Panc1 (cell line): ENCODE data around the gene FOSB. TPM values are rescaled to one million over a fixed set of nuclear protein-coding genes. Genes with fewer than 3 reads are reported as not detected.

Source experiments
- ATAC-seq: fragments of 200-7000 bp; cut with Tn5 transposase; 2 replicates; pipeline ENCODE4 v1.9.1; 2020; ENCODE audit warnings: mild to moderate bottlenecking, moderate library complexity
- BruUV-seq: library from RNA; stranded (reverse); fragments of 400-500 nt; replicated peaks from 2 replicates; lab custom pipeline; 2021; lab: Mats Ljungman, UMichigan
- CTCF ChIA-PET: fragments of 300-600 bp; sonication (Branson Sonifier 250); formaldehyde crosslinking; loops from one replicate; lab custom pipeline; 2022; ENCODE audit warnings: antibody characterized with exemption; lab: Charles Lee
- POLR2A ChIA-PET: fragments of 300-600 bp; sonication (Branson Sonifier 250); formaldehyde crosslinking; loops from one replicate; lab custom pipeline; 2022; ENCODE audit warnings: antibody characterized with exemption; lab: Charles Lee
- DNase-seq: peaks from one replicate; pipeline ENCODE4 v3.0.0-alpha.2; 2010; ENCODE audit warnings: low read depth, low spot score
- H3K27ac ChIP-seq: 2 replicates; pipeline ENCODE4 v1.5.1; 2011; ENCODE audit warnings: mild to moderate bottlenecking, low read length, inconsistent platforms
- H3K27me3 ChIP-seq: fragments of 200-500 bp; sonication (Bioruptor generic); 2 replicates; pipeline ENCODE4 v1.6.0; 2014; ENCODE audit warnings: low read length, inconsistent platforms; ENCODE audit not compliant: control insufficient read depth, insufficient read depth
- H3K36me3 ChIP-seq: fragments of 200-500 bp; sonication (Bioruptor generic); 2 replicates; pipeline ENCODE4 v1.5.1; 2014; ENCODE audit warnings: inconsistent platforms, mild to moderate bottlenecking, low read length, moderate library complexity; ENCODE audit not compliant: control insufficient read depth, insufficient read depth
- H3K4me1 ChIP-seq: 2 replicates; pipeline ENCODE4 v1.5.1; 2011; ENCODE audit warnings: inconsistent platforms, mild to moderate bottlenecking, low read length, moderate library complexity; ENCODE audit not compliant: control insufficient read depth, insufficient read depth
- H3K4me3 ChIP-seq, 2 experiments: 2 replicates each; pipeline ENCODE4 v1.5.1; 2011 to 2012; ENCODE audit warnings: low read depth in 2 of 2, low read length in 2 of 2, mild to moderate bottlenecking in 2 of 2, inconsistent platforms in 1 of 2, moderate library complexity in 1 of 2
- H3K9me3 ChIP-seq: fragments of 200-500 bp; sonication (Bioruptor generic); 2 replicates; pipeline ENCODE4 v1.5.1; 2014; ENCODE audit warnings: low read depth, mild to moderate bottlenecking, inconsistent platforms, low read length, moderate library complexity; ENCODE audit not compliant: control insufficient read depth, insufficient read depth
- POLR2AphosphoS5 ChIP-seq: IDR thresholded peaks from 2 replicates; pipeline ENCODE4 v1.6.1; 2012; ENCODE audit warnings: mild to moderate bottlenecking, low read depth, low read length, moderate library complexity
- SIN3A ChIP-seq: IDR thresholded peaks from 2 replicates; pipeline ENCODE4 v1.6.1; 2012; ENCODE audit warnings: low read depth, mild to moderate bottlenecking, low read length, moderate library complexity, borderline replicate concordance; ENCODE audit not compliant: insufficient read depth
- TCF7L2 ChIP-seq: IDR thresholded peaks from 2 replicates; pipeline ENCODE4 v1.6.1; 2011; ENCODE audit warnings: mild to moderate bottlenecking, low read depth, low read length, inconsistent platforms
- in situ Hi-C: cut with HindIII; loops from 2 replicates; pipeline ENCODE4 v1.10.0; 2016; ENCODE audit warnings: low sequenced_read_pairs, low pct_unique_long_range_greater_than_20kb
- intact Hi-C: fragments of 100-400 bp; cut with micrococcal nuclease; formaldehyde crosslinking; loops from one replicate; pipeline ENCODE4 v1.10.0; 2022; ENCODE audit not compliant: unreplicated experiment
- total RNA-seq: library from RNA; stranded (reverse); gene quantifications from one replicate; pipeline ENCODE4 v1.2.1, GENCODE V29; 2021; ENCODE audit not compliant: unreplicated experiment
- TF ChIP-seq, protein P1 (sequence below): fragments of 450-650 bp; IDR thresholded peaks from 2 replicates; pipeline ENCODE4 v1.5.1; 2017; ENCODE audit warnings: mild to moderate bottlenecking
- TF ChIP-seq, protein P2 (sequence below), 2 experiments: IDR thresholded peaks; 2 replicates each; pipeline ENCODE4 v1.6.1; 2011 to 2012; ENCODE audit warnings: low read depth in 2 of 2, control low read depth in 1 of 2, low read length in 1 of 2, mild to moderate bottlenecking in 1 of 2, moderate library complexity in 1 of 2; ENCODE audit not compliant: insufficient read depth in 1 of 2

FOSB gene
- total RNA-seq, 1 experiment from 2014 or later = 13.4 TPM

DNA sequence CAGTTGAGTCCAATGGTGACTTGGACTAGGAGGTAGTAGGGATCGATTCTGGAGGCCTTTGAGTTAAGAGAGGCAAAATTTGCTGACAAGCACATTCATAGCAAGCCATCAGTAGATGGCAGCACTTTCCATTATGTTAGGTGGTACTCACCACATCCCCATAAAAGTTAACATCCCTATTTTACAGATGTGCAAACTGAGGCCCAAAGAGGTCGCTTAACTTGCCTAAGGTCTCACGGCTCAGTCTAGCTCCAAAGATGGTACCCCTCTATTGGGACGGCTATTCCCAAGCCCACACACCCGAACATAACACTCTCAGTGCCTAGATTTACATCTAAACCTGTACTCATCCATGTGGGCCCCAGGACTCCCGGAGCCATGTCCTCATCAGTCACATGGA, 21.5 kb upstream of the FOSB start:
- DNase-seq = no peak
- TF ChIP-seq SIN3A = no peak
- TF ChIP-seq TCF7L2 = no peak
- TF ChIP-seq, protein P1, sequence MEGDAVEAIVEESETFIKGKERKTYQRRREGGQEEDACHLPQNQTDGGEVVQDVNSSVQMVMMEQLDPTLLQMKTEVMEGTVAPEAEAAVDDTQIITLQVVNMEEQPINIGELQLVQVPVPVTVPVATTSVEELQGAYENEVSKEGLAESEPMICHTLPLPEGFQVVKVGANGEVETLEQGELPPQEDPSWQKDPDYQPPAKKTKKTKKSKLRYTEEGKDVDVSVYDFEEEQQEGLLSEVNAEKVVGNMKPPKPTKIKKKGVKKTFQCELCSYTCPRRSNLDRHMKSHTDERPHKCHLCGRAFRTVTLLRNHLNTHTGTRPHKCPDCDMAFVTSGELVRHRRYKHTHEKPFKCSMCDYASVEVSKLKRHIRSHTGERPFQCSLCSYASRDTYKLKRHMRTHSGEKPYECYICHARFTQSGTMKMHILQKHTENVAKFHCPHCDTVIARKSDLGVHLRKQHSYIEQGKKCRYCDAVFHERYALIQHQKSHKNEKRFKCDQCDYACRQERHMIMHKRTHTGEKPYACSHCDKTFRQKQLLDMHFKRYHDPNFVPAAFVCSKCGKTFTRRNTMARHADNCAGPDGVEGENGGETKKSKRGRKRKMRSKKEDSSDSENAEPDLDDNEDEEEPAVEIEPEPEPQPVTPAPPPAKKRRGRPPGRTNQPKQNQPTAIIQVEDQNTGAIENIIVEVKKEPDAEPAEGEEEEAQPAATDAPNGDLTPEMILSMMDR = peak; percentile 71
- TF ChIP-seq POLR2AphosphoS5 = no peak
- TF ChIP-seq, protein P2, sequence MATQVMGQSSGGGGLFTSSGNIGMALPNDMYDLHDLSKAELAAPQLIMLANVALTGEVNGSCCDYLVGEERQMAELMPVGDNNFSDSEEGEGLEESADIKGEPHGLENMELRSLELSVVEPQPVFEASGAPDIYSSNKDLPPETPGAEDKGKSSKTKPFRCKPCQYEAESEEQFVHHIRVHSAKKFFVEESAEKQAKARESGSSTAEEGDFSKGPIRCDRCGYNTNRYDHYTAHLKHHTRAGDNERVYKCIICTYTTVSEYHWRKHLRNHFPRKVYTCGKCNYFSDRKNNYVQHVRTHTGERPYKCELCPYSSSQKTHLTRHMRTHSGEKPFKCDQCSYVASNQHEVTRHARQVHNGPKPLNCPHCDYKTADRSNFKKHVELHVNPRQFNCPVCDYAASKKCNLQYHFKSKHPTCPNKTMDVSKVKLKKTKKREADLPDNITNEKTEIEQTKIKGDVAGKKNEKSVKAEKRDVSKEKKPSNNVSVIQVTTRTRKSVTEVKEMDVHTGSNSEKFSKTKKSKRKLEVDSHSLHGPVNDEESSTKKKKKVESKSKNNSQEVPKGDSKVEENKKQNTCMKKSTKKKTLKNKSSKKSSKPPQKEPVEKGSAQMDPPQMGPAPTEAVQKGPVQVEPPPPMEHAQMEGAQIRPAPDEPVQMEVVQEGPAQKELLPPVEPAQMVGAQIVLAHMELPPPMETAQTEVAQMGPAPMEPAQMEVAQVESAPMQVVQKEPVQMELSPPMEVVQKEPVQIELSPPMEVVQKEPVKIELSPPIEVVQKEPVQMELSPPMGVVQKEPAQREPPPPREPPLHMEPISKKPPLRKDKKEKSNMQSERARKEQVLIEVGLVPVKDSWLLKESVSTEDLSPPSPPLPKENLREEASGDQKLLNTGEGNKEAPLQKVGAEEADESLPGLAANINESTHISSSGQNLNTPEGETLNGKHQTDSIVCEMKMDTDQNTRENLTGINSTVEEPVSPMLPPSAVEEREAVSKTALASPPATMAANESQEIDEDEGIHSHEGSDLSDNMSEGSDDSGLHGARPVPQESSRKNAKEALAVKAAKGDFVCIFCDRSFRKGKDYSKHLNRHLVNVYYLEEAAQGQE (IDR thresholded peaks at IDR 0.05; ENCODE audit: insufficient read depth in 1 of 2, low read depth in 2 of 2, low read length in 1 of 2) = no peak
- H3K4me1 ChIP-seq = peaks cover 15% of the 10 kb centered on the region; the same call in 1 of the 2 replicates
- H3K9me3 ChIP-seq = no peaks in the 10 kb centered on the region
- no peaks in the 10 kb centered on the region for H3K27me3 ChIP-seq
- H3K36me3 ChIP-seq = no peaks in the 10 kb centered on the region
- ChIA-PET CTCF (no interaction called here), POLR2A (interaction anchor here (0.5 kb wide), 1 partner anchor 547 kb away, joined by 7 read pairs; no protein-coding TSS in a partner anchor)
- ATAC-seq = no peak
- intact Hi-C loops = no loop called here
- no peak overlapping the region for H3K4me3 ChIP-seq
- no peak overlapping the region for H3K27ac ChIP-seq
- BruUV-seq = no TSS peak
- in situ Hi-C loops = no loop called here

DNA sequence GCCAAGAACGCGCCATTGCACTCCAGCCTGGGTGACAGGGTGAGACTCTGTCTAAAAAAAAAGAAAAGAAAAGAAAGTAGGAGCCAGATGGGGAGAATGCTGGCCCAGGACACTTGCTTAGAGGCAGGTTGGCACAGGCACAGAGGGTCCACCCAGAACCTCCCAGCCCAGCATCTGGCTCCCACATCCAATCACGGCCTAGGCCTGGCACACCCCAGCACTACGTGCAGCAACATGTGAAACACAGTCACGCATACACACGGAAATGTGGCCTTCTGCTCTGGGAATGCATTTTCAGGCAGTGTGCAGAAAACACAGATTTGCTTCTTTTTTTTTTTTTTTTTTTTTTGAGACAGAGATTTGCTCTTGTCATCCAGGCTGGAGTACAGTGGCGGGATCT, 20.9 kb upstream of the FOSB start:
- Histone ChIP-seq H3K36me3 (no peaks in the 10 kb centered on the region), H3K27me3 (no peaks in the 10 kb centered on the region), H3K9me3 (no peaks in the 10 kb centered on the region), H3K27ac (no peak overlapping the region), H3K4me3 (no peak overlapping the region), H3K4me1 (peaks cover 15% of the 10 kb centered on the region; the same call in 1 of the 2 replicates)
- intact Hi-C loops = no loop called here
- DNase-seq = no peak
- ATAC-seq = no peak
- in situ Hi-C loops = no loop called here
- no peak for TF ChIP-seq SIN3A
- TF ChIP-seq POLR2AphosphoS5 = no peak
- TF ChIP-seq, protein P2 (IDR thresholded peaks at IDR 0.05; ENCODE audit: insufficient read depth in 1 of 2, low read depth in 2 of 2, low read length in 1 of 2) = no peak
- TF ChIP-seq, protein P1 = no peak
- TF ChIP-seq TCF7L2 = no peak
- ChIA-PET CTCF (interaction anchor here (0.7 kb wide), 1 partner anchor 14 kb away, joined by 3 read pairs; no protein-coding TSS in a partner anchor), POLR2A (no interaction called here)
- BruUV-seq = no TSS peak
